HL-60 (cell line): ENCODE results near the gene NDC1.

Experiments
- CTCF ChIP-seq: IDR thresholded peaks from one replicate; pipeline ENCODE4 v1.5.1; 2011; ENCODE audit warnings: low read length, control low read depth, inconsistent platforms; ENCODE audit not compliant: insufficient read depth
- GABPA ChIP-seq: IDR thresholded peaks from 2 replicates; pipeline ENCODE4 v1.6.1; 2012; ENCODE audit warnings: low read depth
- POLR2AphosphoS5 ChIP-seq: IDR thresholded peaks from 2 replicates; pipeline ENCODE4 v1.6.1; 2012; ENCODE audit warnings: low read depth
- REST ChIP-seq: IDR thresholded peaks from 2 replicates; pipeline ENCODE4 v1.6.1; 2012; ENCODE audit warnings: low read depth; ENCODE audit not compliant: insufficient replicate concordance
- SPI1 ChIP-seq: IDR thresholded peaks from 2 replicates; pipeline ENCODE4 v1.6.1; 2012; ENCODE audit warnings: low read depth, mild to moderate bottlenecking, borderline replicate concordance

DNA sequence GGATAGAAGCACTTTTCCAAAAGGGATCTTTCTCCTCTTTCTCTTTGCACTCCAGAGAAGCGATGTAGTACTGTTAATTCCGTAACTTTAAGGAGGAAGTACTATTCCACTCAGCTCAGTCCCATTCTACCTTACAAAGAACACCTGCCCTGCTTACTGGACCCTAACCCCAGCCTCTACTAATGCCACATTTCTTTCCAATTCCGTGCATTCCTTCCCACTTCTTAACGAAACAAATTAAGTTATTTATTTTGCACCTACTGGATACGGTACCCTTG lies 511 bp downstream of the NDC1 start:
- TF ChIP-seq CTCF (no peak), REST (no peak), POLR2AphosphoS5 (no peak), GABPA (no peak), SPI1 (no peak)
